Type B pancreatic cell (in vitro differentiated cells): Measurements from ENCODE around the gene RAB3B. TPM values are rescaled to one million over a fixed set of nuclear protein-coding genes. Genes with fewer than 3 reads are reported as not detected.
"Not testable (repeated sequence)": the region's sequence is repeated elsewhere in the genome, so short reads cannot be mapped to it uniquely, and the experiment has no call there.

Experiments
- DNase-seq: peaks from one replicate; pipeline ENCODE4 v3.0.0; 2021; ENCODE audit warnings: mixed read lengths; ENCODE audit not compliant: unreplicated experiment; ENCODE audit errors: extremely low spot score
- H3K27ac Mint-ChIP-seq: 2 replicates; pipeline ENCODE4 v1.8.0; 2021; ENCODE audit warnings: mild to moderate bottlenecking, mixed read lengths
- H3K27me3 Mint-ChIP-seq: 2 replicates; pipeline ENCODE4 v1.8.0; 2021; ENCODE audit warnings: mixed read lengths
- H3K36me3 Mint-ChIP-seq: 2 replicates; pipeline ENCODE4 v1.8.0; 2021; ENCODE audit warnings: mixed read lengths
- H3K4me1 Mint-ChIP-seq: one replicate; pipeline ENCODE4 v1.8.0; 2021; ENCODE audit warnings: mixed read lengths; ENCODE audit not compliant: unreplicated experiment
- H3K4me3 Mint-ChIP-seq: 2 replicates; pipeline ENCODE4 v1.8.0; 2021; ENCODE audit warnings: mild to moderate bottlenecking, mixed read lengths
- H3K9me3 Mint-ChIP-seq: 2 replicates; pipeline ENCODE4 v1.8.0; 2021; ENCODE audit warnings: mixed read lengths
- CTCF ChIP-seq: fragments of 200-600 bp; sonication (generic); conservative IDR thresholded peaks from 2 replicates; pipeline ENCODE4 v1.5.0; 2021; ENCODE audit warnings: antibody characterized with exemption, mild to moderate bottlenecking
- total RNA-seq: library from RNA; stranded (reverse); gene quantifications from 2 replicates; pipeline ENCODE4 v1.2.1, GENCODE V29; 2021; ENCODE audit warnings: low replicate concordance

Gene RAB3B
- total RNA-seq, 1 donor from 2014 or later = 16.9 TPM

- DNase-seq = no peak
- Mint-ChIP-seq H3K36me3 (no peaks in the 10 kb centered on the region), H3K4me1 (peaks cover 11% of the 10 kb centered on the region), H3K4me3 (no peak overlapping the region), H3K27ac (peak overlapping the region; percentile 80), H3K27me3 (peaks cover 13% of the 10 kb centered on the region), H3K9me3 (no peaks in the 10 kb centered on the region)
- no peak for TF ChIP-seq CTCF
Measured at GRCh38 chr1:52008071-52008809, 17.7 kb upstream of the RAB3B start.

GRCh38 chr1:52007215-52008002 lies 16.9 kb upstream of the RAB3B start:
- Mint-ChIP-seq H3K4me1 (peaks cover 11% of the 10 kb centered on the region), H3K27me3 (peaks cover 13% of the 10 kb centered on the region), H3K36me3 (no peaks in the 10 kb centered on the region), H3K4me3 (peak overlapping the region; percentile 54), H3K9me3 (no peaks in the 10 kb centered on the region), H3K27ac (peak overlapping the region; percentile 80)
- no peak for DNase-seq
- TF ChIP-seq CTCF = no peak

GRCh38 chr1:52006081-52006553 lies 15.6 kb upstream of the RAB3B start:
- not testable (repeated sequence) for H3K4me3 Mint-ChIP-seq, H3K9me3 Mint-ChIP-seq, DNase-seq, H3K36me3 Mint-ChIP-seq
- Mint-ChIP-seq H3K4me1 (peaks cover 11% of the 10 kb centered on the region), H3K27me3 (peaks cover 13% of the 10 kb centered on the region), H3K27ac (peak overlapping the region; percentile 84)

- not testable (repeated sequence) for DNase-seq, H3K9me3 Mint-ChIP-seq, H3K4me3 Mint-ChIP-seq, H3K36me3 Mint-ChIP-seq
- Mint-ChIP-seq H3K4me1 (peaks cover 11% of the 10 kb centered on the region), H3K27me3 (peaks cover 13% of the 10 kb centered on the region), H3K27ac (peak overlapping the region; percentile 84)
Measured at GRCh38 chr1:52005548-52005947, 15.0 kb upstream of the RAB3B start.

GRCh38 chr1:52003877-52004276 lies 13.4 kb upstream of the RAB3B start:
- Mint-ChIP-seq H3K27me3 (peaks cover 13% of the 10 kb centered on the region), H3K4me1 (peaks cover 11% of the 10 kb centered on the region), H3K9me3 (no peaks in the 10 kb centered on the region), H3K27ac (no peak overlapping the region), H3K36me3 (no peaks in the 10 kb centered on the region), H3K4me3 (no peak overlapping the region)
- DNase-seq = no peak
- no peak for TF ChIP-seq CTCF

GRCh38 chr1:52002038-52002917 lies 11.8 kb upstream of the RAB3B start:
- peak; percentile 96 for TF ChIP-seq CTCF
- Mint-ChIP-seq H3K27me3 (peaks cover 19% of the 10 kb centered on the region), H3K27ac (no peak overlapping the region), H3K9me3 (no peaks in the 10 kb centered on the region), H3K36me3 (no peaks in the 10 kb centered on the region), H3K4me1 (peaks cover 11% of the 10 kb centered on the region), H3K4me3 (no peak overlapping the region)
- DNase-seq = no peak
